DMS53 treated with DMSO at 0.1 percent for 48 hours (cell line): Measurements from ENCODE around the gene APOBEC4.
A peak's percentile ranks its signal among the peaks of the same experiment; 100 is the strongest.
"Not testable (repeated sequence)": the region's sequence is repeated elsewhere in the genome, so short reads cannot be mapped to it uniquely, and the experiment has no call there.

Experiments used
- DNase-seq: peaks from one replicate; lab custom pipeline; 2025; ENCODE audit not compliant: unreplicated experiment; lab: John Stamatoyannopoulos, UW

APOBEC4 gene

DNA sequence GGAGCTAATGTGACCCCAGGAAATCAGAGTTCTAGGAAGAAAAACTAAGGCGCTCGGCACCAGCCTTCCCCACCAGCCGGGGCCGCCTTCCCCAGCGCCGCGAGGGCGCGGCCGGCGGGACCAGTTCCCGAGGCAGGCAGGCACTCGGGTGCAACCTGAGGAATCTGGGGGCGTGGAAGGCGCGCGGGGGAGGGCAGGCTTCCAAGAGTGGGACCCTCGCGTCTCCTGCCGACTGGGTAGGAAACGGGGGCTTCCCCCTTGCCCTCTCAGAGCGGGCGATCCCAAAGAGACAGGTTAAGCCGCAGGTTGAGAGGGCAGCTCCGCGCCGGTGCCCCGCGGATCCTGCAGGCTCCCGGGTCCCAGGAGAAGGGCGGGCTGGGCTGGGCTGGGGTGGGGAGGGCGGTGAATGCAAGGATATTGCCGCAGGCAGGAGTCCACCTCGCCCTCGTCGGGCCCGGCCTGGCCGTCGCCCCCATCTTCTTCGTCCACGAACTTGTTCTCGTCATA, 18.0 kb downstream of the APOBEC4 start:
- DNase-seq: peak; percentile 25

DNA sequence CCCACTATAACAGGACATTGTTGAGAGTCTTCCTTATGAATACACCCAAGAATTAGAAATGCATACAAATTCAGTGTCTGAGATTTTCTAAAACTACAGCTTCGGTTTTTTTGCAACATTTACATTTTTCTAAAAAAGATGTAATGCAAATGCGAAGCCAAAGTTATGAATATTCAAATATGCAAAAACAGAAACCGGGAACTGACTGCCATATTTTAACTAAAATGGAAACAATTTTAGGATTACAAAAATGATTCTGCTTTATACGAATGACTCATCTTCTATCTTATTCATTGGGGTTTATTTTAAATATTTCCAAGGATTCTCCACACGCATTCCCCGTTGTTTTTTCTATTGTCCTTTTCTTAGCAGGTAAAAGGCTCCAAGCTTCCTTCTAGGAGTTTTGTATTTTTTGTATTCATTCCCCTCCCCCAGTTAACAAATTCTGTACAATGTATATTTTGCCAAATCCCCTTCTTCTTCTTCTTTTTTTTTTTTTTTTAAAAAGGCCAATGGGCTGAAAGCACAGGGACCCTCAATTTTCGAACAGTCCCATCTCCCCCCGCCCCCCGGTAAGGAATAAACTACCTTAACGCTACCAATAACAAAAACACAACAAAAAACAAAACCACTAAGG, 18.6 kb downstream of the APOBEC4 start:
- no peak for DNase-seq

DNA sequence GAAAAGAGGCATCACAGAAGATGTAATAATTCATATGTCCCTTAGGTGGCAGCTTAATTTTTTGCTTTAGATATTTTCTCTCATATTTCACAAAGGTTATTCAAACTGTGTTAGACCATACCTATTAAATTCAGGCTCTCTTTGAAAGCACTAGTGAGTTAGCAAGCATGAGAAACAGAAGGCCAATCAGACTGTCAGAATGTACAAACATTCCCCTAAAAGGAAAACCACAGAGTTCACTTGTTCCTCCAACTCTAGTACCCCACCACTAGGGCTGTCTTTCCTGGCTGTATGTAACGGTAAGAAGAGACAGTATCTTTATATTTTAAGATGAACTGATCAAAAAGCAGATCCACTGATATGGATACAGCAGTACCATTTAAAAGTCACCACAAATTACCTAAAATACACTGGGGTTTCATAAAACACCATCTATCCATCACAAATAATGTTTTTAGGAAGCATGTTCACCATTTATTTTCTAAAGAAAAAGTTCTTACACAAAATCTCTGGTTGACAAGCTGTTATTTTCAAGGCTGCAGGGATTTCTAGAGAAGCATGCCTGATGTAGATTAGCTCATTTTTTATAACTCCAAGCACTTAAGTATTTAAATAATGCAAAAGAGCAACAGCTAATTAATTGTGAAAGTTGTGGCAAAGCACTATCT, 19.3 kb downstream of the APOBEC4 start:
- peak; percentile 23 for DNase-seq

GRCh38 chr1:183632964-183633363, 20.2 kb downstream of the APOBEC4 start:
- no peak for DNase-seq

DNA sequence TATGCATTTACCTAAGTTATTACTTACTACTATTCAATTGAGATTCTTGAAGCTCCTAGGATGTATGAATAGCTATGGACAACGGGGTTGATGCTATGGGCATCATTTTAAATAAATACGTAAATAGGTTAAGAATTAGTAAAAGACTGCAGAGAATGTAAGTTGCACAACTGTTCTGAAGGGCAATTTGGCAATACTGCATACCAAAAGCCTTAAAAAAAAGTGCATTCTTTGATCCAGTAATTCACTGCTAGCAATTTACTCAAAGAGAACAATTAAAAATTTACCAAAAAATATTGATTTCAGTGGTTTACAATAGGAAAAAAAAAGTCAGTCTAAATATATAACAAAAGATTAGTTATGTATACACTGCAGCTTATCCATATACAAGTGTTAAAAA, 21.0 kb downstream of the APOBEC4 start:
- no peak for DNase-seq

DNA sequence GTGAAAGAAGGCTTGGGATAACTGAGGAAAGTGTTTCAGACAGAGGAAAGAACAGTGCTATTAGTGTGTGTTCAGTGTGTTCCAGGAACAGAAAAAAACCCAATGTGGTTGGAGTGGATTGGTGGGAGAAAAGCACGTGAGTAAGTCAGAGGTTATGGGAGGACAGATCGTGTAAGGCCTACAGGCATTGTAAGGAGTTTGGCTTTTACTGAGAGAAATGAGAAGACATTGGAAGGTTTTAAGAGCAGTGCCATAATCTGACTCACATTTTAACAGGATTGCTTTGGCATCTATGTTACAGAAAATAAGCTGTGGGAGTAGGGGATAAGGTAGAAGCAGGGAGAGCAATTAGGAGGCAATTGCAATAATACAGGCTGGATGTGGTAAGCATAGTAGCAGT, 22.4 kb downstream of the APOBEC4 start:
- DNase-seq: no peak

GRCh38 chr1:183628537-183628936, 24.6 kb downstream of the APOBEC4 start:
- DNase-seq: no peak

- not testable (repeated sequence) for DNase-seq
Observed at GRCh38 chr1:183626236-183626635, 26.9 kb downstream of the APOBEC4 start.

DNA sequence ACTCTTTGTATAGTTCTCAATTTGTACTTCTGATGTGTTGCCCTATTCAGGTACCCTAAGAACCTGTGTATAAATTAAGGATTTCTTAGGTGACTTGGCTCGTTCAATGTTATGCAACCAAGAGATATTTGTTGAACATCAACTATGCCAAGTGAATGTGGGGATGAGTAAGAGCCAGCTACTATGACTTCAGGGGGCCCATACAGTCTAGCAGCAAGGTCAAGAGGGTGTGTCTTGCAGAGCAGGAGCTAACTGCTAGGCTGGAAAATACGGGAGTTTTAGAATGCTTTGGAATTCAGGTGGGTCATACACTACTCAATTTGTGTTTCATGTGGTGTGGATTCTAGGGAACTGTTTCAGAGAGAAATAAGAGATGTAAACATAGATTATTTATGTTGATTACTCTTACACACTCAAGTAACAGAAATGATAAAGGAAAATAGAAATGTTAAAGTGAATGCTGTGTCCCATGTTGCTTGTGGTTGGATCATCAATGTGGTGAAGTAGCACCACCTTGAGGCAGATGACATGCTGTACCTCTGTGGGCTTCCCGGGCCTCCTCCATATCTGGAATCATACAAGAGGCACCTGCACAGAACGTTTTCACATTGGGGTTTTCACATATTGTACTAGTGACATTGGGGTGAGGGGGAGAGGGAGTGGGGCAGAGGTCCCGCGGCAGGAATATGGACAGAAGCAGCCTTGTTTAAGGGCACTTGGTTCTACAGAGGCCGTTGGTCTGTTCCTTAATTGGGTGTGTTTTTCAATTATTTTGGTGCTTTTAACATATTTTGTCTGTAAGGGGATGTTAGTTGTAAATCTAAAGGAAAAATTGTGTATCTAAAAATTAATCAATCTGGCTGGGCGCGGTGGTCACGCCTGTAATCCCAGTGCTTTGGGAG, 30.0 kb downstream of the APOBEC4 start:
- peak; percentile 81 for DNase-seq

- no peak for DNase-seq
Observed at GRCh38 chr1:183622013-183622412, 31.1 kb downstream of the APOBEC4 start.

GRCh38 chr1:183620311-183620710, 32.8 kb downstream of the APOBEC4 start:
- no peak for DNase-seq

- no peak for DNase-seq
Observed at GRCh38 chr1:183619781-183620180, 33.3 kb downstream of the APOBEC4 start.

- DNase-seq: not testable (repeated sequence)
Observed at GRCh38 chr1:183618202-183618601, 34.9 kb downstream of the APOBEC4 start.

DNA sequence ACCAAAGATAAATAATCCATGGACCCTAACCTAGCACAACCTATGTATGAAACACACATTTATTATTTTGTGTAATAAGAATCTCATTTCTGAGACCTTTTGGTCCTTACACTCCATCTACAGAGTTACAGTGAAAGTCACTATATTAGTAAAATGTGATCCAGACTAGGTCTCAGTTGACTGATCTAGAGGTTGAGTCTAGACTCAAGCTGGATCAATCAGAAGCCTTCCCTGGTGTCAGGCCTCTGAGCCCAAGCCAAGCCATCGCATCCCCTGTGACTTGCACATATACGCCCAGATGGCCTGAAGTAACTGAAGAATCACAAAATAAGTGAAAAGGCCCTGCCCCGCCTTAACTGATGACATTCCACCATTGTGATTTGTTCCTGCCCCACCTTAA, 40.1 kb downstream of the APOBEC4 start:
- not testable (repeated sequence) for DNase-seq

DNA sequence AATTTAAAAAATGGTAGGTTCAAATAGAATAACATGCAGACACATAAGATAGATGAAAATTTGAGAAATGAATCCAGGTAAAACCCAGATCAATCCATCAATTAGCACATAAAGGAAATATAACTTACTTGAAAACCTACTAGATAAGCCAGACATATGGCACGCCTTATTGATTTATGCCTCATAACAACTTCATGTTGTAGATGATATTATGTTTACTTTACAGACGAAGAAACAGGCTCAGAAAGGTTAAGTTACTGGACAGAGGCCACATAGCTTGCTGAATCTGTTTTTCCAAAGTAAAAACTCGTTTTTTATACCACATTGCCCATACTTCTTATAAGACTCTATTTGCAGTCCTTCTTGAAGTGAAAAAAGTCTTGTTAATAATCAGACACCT, 40.7 kb downstream of the APOBEC4 start:
- no peak for DNase-seq

DNA sequence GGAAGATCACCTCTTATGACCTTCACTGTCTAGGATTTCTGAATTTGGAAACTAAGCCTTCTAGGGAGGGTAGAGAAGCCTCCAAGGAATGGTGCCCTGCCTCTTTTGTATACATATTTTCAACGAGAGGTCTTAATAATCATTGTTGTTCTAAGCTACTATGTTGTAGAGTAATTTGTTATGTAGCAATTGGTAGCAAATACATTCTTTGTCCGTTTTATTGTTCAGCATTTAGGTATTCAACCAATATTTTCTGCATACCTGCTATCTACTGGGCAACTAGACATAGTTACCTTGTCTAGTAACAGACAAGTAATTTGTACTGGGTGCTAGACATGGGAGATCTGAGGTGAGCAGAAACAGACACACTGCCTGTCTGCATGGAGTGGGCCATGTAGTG, 42.1 kb downstream of the APOBEC4 start:
- no peak for DNase-seq

DNA sequence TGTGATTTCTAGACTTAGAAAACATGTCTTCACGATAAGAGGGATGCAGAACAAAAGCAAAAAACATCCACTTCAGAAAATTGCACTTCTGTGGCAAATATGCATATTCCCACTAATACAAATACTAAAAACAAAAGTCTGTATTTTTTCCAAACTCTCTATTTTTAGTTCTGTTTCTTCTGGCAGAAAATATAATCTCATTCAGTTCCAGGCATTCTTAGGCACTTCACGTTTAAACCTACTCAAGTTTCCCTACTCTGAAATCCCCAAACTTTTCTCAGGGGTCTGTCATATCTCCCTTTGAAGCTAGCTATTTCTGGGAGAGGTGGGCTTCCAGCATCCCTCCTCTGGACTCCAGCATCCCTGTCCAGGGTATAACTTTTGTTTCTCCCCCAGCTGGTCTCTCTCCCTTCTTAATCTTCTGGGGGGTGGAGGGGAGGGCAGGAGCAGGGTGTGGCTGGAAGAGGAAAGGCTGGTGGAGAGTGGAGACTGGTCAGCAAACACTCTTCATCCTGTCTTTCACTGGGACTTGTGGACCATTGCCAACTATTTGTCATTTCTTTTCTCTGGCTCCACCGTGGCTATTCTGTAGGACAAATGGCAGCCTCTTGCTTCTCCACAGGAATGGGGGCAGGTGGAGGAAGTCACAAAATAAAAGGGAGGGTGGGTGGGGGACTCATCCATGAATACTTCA, 43.2 kb downstream of the APOBEC4 start:
- no peak for DNase-seq

DNA sequence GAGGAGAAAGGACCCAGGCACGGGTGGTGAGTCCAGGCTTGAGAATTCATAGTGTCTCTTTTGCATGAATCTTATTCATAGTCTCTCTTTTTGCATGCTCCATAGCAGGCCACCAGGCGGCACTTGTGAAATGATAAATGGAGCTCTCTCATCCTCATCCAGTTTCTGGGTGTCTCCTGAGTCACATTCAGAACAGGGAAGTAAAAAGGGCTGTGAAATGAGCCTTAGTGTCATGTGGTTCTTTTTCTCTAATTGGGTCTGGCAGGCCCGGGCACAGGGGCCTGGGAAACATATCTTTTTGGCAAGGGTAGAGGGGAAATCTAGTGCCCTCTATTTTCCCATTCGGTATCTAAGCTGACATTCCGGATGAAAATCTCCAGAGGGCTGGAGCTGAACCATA, 43.8 kb downstream of the APOBEC4 start:
- no peak for DNase-seq

DNA sequence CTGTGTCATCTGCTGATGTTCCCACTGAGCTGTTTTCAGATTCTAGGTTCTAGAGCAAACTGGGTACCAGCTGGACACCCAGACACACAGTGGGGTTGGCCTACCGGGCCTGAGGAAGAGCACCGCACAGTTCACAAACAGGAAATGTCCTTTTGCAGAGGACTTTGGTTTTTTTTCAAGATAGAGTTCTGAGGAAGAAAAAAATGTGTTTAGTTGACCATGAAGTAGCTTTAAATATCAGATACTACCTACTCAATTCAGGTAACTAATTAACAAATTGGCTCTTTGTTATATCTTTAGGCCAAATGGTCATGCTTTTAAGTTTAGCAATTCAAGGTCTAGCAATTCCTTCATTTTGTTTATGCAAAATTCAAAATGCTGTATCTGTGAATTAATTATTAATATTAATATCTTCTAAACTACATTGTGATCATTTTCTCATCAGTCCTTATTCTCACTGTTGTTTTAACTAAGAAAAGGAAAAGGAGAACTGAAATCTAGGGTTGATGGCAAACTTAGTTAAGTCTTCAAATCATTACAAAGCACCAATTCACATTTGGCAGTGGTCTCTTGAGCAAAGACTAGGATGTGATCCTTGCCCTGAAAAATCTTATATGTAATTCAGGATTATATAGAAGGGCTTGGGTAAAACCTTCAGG, 45.7 kb downstream of the APOBEC4 start:
- no peak for DNase-seq

- DNase-seq: no peak
Observed at GRCh38 chr1:183605904-183606303, 47.2 kb downstream of the APOBEC4 start.

- DNase-seq: no peak
Observed at GRCh38 chr1:183604815-183605214, 48.3 kb downstream of the APOBEC4 start.
